ENCODE results near the gene OSBPL2.

Gene OSBPL2

DNA sequence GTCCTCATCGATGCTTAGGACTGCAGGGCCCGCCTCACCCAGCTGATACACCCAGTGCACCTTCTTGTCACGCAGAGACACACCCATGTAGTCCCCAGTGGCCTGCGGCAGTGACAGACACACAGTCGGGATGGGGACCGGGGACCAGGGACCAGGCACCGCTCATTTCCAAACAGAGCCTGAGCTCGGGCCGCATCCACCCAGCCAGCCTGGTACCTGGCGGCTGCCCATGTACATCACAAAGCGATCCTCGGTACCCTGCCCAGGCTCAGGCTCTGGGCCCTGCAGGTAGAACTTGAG lies 76.0 kb downstream of the OSBPL2 start:
- H3K4me3 ChIP-seq (replicated peaks; ENCODE audit: low read depth, low read length): no peak overlapping the region
- TF ChIP-seq, protein P1, sequence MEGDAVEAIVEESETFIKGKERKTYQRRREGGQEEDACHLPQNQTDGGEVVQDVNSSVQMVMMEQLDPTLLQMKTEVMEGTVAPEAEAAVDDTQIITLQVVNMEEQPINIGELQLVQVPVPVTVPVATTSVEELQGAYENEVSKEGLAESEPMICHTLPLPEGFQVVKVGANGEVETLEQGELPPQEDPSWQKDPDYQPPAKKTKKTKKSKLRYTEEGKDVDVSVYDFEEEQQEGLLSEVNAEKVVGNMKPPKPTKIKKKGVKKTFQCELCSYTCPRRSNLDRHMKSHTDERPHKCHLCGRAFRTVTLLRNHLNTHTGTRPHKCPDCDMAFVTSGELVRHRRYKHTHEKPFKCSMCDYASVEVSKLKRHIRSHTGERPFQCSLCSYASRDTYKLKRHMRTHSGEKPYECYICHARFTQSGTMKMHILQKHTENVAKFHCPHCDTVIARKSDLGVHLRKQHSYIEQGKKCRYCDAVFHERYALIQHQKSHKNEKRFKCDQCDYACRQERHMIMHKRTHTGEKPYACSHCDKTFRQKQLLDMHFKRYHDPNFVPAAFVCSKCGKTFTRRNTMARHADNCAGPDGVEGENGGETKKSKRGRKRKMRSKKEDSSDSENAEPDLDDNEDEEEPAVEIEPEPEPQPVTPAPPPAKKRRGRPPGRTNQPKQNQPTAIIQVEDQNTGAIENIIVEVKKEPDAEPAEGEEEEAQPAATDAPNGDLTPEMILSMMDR (IDR thresholded peaks at IDR 0.05; ENCODE audit: low read depth, low read length, missing control alignments): no peak
- DNase-seq (ENCODE audit: extremely low read depth, low read depth): no peak

DNA sequence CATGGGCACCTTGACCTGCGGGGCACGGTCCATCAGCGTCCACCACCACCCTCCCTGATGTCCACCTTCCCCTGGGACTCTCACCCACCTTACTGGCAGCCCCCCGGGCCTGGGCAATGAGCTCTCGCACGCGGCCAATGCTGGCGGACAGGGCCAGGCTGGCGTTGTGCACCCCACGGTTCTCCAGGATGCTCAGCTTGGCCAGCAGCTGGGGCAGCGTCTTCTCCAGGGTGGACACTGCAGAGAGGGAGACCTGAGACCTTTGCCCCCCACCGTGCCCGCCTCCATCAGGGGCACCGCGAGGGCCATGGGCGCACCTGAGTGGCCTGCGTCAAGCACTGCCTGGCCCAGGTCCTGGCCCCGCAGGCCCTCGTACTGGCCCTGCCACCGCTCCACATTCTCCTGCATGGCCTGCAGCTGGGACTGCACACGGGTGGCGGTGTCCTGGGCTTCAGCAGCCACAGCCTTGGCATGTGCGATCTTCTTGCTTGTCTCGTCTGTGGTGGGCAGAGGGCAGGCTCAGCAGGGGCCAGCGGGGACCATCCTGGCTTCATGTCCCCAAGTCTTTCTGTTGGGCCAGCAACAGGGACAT lies 76.5 kb downstream of the OSBPL2 start:
- no peak for DNase-seq (ENCODE audit: extremely low read depth, low read depth)
- H3K4me3 ChIP-seq (replicated peaks; ENCODE audit: low read depth, low read length): no peak overlapping the region
- TF ChIP-seq, protein P1 (IDR thresholded peaks at IDR 0.05; ENCODE audit: low read depth, low read length, missing control alignments): no peak

DNA sequence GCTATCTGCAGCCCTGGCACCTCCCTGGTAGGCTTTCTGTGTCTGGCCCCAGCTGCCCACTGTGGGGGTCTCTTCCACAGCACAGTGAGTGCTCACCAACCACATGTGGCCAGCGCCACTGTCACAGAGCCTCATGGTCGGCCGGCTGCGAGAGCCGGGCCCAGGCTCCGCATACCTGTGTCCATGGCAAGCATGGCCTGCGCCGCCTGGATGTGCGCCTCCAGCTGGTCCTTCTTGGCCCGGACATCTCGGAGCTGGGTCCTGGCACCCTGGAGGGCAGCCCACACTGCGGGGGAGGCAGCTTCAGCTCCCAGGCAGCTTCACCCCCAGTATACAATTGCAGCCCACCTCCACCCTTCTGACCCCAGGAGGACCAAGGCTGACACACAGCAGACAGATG lies 77.5 kb downstream of the OSBPL2 start:
- TF ChIP-seq, protein P1 (IDR thresholded peaks at IDR 0.05; ENCODE audit: low read depth, low read length, missing control alignments): no peak
- H3K4me3 ChIP-seq (replicated peaks; ENCODE audit: low read depth, low read length): no peak overlapping the region
- no peak for DNase-seq (ENCODE audit: extremely low read depth, low read depth)

DNA sequence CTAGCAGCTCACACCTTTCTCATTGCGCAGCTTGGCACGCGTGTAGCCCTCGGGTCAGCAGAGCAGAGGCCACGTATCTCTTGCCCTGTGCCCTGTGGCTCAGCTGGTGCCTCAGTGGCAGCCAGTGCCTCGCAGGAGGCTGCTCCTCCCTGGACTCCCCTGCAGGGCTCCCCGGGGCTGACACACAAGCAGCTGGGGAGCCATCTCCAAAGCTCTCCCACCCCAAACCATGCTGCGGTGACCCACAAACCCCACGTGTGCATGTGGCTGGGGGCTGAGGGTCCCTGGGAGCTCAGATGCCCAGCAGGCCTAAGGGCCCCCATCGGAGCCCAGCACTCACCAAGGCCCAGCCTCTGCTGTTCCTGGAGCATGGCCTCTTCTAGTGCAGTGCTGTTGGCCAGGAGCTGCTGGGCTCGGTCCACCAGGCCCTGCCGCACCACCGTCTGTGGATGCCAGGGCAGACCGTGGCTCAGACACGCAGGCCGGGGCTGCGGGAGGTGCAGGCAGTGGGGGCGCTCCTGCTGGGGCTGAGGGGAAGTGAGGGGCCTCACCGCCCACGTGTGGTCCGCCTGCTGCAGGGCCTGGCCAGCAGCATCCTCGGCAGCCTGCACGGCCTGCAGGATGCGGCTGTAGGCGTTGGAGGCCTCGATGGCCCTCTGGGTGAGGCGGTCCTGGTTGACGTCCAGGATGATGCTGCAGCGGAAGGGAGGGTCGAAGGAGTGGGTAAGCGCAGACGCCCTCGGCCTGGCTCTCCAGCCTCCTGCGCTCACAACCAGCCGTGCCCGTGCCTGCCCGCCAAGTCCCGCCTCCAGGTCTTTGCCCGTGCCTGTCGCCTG lies 78.2 kb downstream of the OSBPL2 start:
- DNase-seq (ENCODE audit: extremely low read depth, low read depth): no peak
- H3K4me3 ChIP-seq (replicated peaks; ENCODE audit: low read depth, low read length): no peak overlapping the region
- TF ChIP-seq, protein P1 (IDR thresholded peaks at IDR 0.05; ENCODE audit: low read depth, low read length, missing control alignments): no peak

DNA sequence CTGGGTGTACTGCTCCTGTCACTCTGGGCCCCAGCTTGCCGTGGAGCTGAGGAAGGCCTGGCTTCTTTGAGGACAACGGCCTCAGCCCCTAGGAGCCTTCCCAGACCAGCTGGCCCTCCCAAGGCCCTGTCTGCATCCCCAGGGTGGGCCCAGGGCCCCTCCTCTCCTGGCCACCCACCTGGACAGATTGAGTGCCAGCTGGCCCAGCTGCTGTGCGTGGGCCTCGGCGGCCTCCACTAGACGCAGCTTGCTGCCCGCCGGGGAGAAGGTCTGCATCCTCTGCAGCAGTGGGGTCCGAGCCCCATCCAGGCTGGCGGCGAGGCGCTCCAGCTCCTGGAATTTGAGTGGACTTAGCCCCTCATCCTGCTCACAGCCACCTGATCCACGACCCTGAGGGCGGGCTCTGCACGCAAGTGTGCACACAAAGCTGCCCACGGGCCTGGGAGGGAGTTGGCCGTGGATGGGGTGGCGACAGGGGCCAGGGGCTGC lies 78.9 kb downstream of the OSBPL2 start:
- TF ChIP-seq, protein P1 (IDR thresholded peaks at IDR 0.05; ENCODE audit: low read depth, low read length, missing control alignments): no peak
- DNase-seq (ENCODE audit: extremely low read depth, low read depth): no peak
- no peak overlapping the region for H3K4me3 ChIP-seq (replicated peaks; ENCODE audit: low read depth, low read length)

DNA sequence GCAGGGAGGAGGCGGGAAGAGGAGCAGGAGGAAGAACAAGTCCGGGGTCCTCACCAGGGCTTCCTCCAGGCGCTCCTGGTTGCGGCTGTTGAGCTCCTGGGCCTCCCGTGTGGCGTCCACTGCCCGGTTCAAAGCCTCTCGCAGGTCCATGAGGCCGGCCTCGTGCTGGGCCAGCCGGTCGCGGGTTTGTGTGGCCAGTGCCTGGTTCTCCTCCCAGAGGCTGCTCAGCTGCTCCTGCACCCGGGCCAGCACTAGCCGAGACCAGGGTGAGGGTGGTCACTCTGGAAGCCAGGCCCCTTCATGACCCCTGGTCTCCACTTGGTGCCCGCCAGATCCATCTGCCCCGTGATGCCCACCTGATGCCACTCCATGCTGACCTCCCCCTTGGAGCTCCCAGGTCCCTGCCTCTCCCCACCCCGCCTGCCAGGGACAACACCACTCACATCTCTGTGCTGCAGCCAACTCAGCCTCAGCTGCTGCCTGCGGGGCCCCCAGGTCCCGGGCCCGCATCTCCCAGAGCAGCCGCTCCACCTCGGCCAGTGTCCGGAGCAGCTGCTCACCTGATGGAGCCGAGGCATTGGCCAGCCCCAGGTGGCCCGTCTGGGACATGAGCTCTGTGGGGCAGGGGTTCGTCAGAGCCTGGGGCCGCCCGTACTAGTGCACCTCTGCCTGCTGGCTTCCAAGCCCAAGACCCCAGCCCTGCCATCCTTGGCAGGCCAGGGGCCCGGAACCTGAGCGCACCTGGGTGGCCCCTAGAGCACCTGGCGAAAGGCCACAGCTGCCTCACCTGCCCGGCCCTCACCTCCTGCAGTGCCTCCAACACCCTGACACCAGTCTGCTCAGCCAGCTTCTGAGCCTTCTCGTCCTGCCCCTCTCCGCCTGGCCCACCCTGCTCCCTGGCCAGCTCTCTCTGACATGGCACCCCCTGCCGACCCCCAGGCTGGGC lies 80.4 kb downstream of the OSBPL2 start:
- DNase-seq (ENCODE audit: extremely low read depth, low read depth): no peak
- no peak overlapping the region for H3K4me3 ChIP-seq (replicated peaks; ENCODE audit: low read depth, low read length)
- TF ChIP-seq, protein P1 (IDR thresholded peaks at IDR 0.05; ENCODE audit: low read depth, low read length, missing control alignments): no peak

Measured in HFF-Myc (cell line).